ENCODE data around the gene MEST. TPM values are rescaled to one million over a fixed set of nuclear protein-coding genes. Genes with fewer than 3 reads are reported as not detected.

MEST gene
- polyA plus RNA-seq, 3 donors, result 28.5 to 410 (median 177) TPM

GRCh38 chr7:130479716-130480400 lies 12.0 kb upstream of the MEST start:
- H3K27ac ChIP-seq (ENCODE audit: low read depth, low read length), result no peak overlapping the region
- WGBS, 3 donors, result 57 to 89% (median 78%) methylated on average over 1 of the region's 1 CpG

- 62 to 72% (median 68%) methylated on average over 1 of the region's 1 CpG for WGBS, 3 donors
- no peak overlapping the region for H3K27ac ChIP-seq (ENCODE audit: low read depth, low read length)
Observed at GRCh38 chr7:130481898-130482297, 10.0 kb upstream of the MEST start.

DNA sequence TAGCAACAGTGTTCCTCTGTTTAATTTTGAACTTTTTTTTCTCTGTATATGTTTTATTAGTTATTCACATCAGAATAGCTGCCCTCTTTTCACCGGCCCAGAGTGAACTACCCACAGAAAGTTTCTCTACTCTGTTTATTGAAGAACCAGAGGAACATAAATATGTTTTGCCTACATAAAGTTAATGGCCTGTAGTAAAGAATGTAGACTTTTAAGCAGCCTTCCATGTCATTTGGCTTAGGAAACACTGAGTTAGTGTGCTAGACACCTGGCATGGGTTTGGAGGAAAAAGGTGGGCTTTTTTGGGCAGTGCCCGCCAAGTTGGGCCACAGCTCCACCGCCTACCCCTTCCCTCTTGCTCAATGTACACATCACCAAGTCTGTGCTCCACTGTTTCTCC lies 8.9 kb upstream of the MEST start:
- no peak overlapping the region for H3K27ac ChIP-seq (ENCODE audit: low read depth, low read length)
- WGBS, 3 donors, result 91 to 99% (median 95%) methylated on average over 3 of the region's 3 CpGs

GRCh38 chr7:130485734-130486113 lies 6.2 kb upstream of the MEST start:
- H3K27ac ChIP-seq (ENCODE audit: low read depth, low read length), result no peak overlapping the region
- WGBS, 3 donors, result 58 to 74% (median 65%) methylated on average over 11 of the region's 11 CpGs

GRCh38 chr7:130486114-130486953 lies 5.6 kb upstream of the MEST start:
- H3K27ac ChIP-seq (ENCODE audit: low read depth, low read length), result no peak overlapping the region
- 6 to 20% (median 15%) methylated on average over 65 to 67 of the region's 67 CpGs for WGBS, 3 donors

DNA sequence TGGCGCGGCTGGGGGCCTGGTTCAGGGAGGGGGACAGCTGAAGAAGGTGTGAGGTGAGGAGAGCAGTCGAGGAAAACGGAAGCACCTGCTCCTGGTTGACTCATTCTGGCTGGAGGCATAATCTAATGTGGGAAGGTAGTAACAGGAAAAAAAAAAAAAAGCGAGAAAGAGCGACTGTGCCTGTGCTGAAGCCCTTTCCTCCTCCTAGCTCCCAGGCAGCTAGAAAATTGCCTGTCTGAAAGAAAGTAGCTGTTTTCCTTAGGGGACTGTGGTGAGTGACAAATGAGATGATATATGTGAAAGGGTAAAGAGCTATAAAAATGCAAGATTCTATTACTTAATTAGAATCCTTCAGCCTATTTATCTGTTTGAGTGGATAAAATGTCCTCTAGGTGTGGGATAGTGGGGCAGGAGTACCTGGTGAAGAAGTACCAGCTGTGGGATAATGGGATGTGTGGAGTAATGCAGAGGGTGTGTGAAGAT lies 4.9 kb upstream of the MEST start:
- H3K27ac ChIP-seq (ENCODE audit: low read depth, low read length), result no peak overlapping the region
- 23 to 24% (median 23%) methylated on average over 6 of the region's 6 CpGs for WGBS, 3 donors

- H3K27ac ChIP-seq (ENCODE audit: low read depth, low read length), result no peak overlapping the region
- WGBS, 3 donors, result 65 to 82% (median 79%) methylated on average over 7 of the region's 7 CpGs
Observed at GRCh38 chr7:130488392-130489139, 3.3 kb upstream of the MEST start.

DNA sequence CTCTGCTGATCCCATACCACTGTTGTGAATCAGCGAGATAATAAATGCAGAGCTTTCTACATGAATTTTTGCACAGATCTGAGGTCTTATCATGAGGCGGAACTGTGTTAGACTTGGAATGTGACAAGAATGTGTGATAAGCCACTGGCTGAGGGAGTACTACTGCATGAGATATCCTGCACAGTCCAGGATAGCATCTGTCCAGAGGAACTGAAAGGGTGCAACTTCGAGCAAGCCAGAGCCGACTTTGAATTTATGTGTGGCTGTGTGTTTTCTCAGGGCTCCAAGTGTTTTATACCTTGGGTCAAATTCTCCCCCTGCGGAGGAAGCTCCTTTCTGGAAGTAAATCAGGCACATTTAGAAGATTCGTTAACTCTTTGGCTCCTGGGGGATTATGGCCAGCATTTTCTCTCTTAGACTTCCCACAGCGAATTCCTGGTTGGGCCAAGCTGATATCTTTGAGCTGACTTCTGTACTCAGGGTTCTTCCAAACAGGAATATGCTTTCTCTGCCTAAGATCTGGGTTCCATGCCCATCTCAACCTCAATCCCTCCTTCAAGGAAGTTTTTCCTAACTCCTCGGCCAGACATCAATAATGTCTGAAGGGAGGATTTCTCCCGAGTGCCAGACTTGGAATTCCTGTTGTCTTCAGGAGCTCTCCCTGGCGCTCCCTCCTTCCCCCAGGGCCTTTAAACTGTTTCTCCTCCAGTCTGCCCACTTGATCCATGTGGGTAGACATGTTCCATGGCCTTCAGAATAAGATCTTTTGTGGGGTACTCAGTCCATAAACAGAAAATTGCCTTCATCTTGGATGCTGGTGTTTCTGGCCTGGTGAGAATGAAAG lies 2.5 kb upstream of the MEST start:
- 52 to 60% (median 56%) methylated on average over 10 of the region's 10 CpGs for WGBS, 3 donors
- no peak overlapping the region for H3K27ac ChIP-seq (ENCODE audit: low read depth, low read length)

GRCh38 chr7:130490311-130490791 lies 1.5 kb upstream of the MEST start:
- 54 to 77% (median 56%) methylated on average over 21 of the region's 21 CpGs for WGBS, 3 donors
- H3K27ac ChIP-seq (ENCODE audit: low read depth, low read length), result no peak overlapping the region

- H3K27ac ChIP-seq (ENCODE audit: low read depth, low read length), result no peak overlapping the region
- 51 to 58% (median 53%) methylated on average over 57 to 62 of the region's 62 CpGs for WGBS, 3 donors
Observed at GRCh38 chr7:130490888-130491804, 739 bp upstream of the MEST start.

GRCh38 chr7:130492523-130493274 lies 814 bp downstream of the MEST start:
- WGBS, 3 donors, result 53 to 55% (median 55%) methylated on average over 50 of the region's 50 CpGs
- no peak overlapping the region for H3K27ac ChIP-seq (ENCODE audit: low read depth, low read length)

DNA sequence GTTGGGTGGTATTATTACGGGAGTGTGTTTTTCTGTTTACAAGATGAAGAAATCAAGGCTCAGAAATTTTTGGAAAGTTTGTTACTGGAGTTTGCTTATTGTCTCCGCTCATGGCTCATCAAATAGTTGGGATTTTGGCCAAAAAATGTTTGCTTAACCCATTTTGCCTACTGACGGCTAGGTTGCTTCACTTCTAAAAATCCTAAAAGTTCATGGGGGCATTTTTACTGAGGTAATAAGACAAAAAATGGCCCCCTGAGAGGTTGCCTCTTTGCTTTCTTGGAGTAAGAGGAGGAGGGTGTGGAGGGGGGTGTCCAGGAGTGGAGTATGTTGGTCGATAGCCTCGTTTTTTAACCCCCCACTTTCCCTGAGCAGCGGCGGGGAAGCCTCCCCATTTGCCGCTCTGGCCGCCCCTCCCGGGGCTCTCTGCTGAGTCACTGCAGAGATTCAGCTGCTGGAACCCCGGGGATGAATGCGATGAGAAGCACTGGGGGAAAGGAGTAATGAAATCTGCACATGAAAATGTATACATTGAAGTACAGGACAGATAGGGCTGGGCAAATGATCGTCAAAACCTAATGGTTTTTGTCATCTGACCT lies 1.5 kb downstream of the MEST start:
- WGBS, 3 donors, result 39 to 44% (median 42%) methylated on average over 13 of the region's 13 CpGs
- H3K27ac ChIP-seq (ENCODE audit: low read depth, low read length), result no peak overlapping the region

GRCh38 chr7:130494431-130494858 lies 2.6 kb downstream of the MEST start:
- H3K27ac ChIP-seq (ENCODE audit: low read depth, low read length), result no peak overlapping the region
- 19 to 43% (median 39%) methylated on average over 2 of the region's 2 CpGs for WGBS, 3 donors

DNA sequence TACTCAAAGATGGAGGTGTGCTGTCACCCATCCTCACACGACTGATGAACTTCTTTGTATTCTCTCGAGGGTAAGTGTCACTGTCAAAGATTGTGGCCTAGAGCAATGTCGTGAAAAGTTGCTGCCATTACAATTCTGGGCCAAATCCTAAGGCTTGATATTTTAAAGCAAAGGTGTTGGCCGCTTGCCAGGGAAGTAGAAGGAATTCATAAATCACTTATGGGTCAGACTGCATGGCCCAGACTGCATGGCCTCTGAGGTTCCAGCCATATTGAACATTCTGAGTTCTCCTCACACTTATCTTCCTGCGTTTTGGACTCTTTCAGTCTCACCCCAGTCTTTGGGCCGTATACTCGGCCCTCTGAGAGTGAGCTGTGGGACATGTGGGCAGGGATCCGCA lies 8.6 kb downstream of the MEST start:
- H3K27ac ChIP-seq (ENCODE audit: low read depth, low read length), result no peak overlapping the region
- 73 to 79% (median 76%) methylated on average over 8 of the region's 8 CpGs for WGBS, 3 donors

- 76 to 79% (median 78%) methylated on average over 2 of the region's 2 CpGs for WGBS, 3 donors
- H3K27ac ChIP-seq (ENCODE audit: low read depth, low read length), result no peak overlapping the region
Observed at GRCh38 chr7:130500910-130501309, 9.0 kb downstream of the MEST start.

- H3K27ac ChIP-seq (ENCODE audit: low read depth, low read length), result no peak overlapping the region
Observed at GRCh38 chr7:130505753-130506152, 13.9 kb downstream of the MEST start.

All from adipose tissue (tissue), 3 donors.